HepG2 (cell line): ENCODE results near the gene PRDX2. TPM values are rescaled to one million over a fixed set of nuclear protein-coding genes. Genes with fewer than 3 reads are reported as not detected.

Source experiments
- CEBPB ChIP-seq: IDR thresholded peaks from 2 replicates; pipeline ENCODE4 v1.6.1; 2011; ENCODE audit warnings: low read depth, low read length, improper control_type of control experiment, borderline replicate concordance
- EP300 ChIP-seq, 3 experiments: sonication (generic) in 1 of 3; formaldehyde crosslinking in 1 of 3; IDR thresholded peaks; 2 replicates each; pipeline versions ENCODE4 v1.5.1 to v1.6.1; 2011 to 2020; ENCODE audit warnings: low read depth in 2 of 3, low read length in 2 of 3, borderline replicate concordance in 1 of 3, improper control_type of control experiment in 1 of 3, mild to moderate bottlenecking in 1 of 3, missing genetic modification reagents in 1 of 3, moderate library complexity in 1 of 3
- FOSL2 ChIP-seq: sonication (generic); formaldehyde crosslinking; IDR thresholded peaks from 2 replicates; pipeline ENCODE4 v1.4.0; 2020; ENCODE audit warnings: missing genetic modification reagents
- MBNL3 ChIP-seq: fragments of 250-450 bp; sonication (Bioruptor Pico); conservative IDR thresholded peaks from 2 replicates; pipeline ENCODE4 v1.8.0; 2022; ENCODE audit warnings: mild to moderate bottlenecking, inconsistent platforms
- NR2F6 ChIP-seq, 2 experiments: IDR thresholded peaks; 2 replicates each; pipeline ENCODE4 v1.6.1; 2016; ENCODE audit warnings: antibody characterized with exemption in 1 of 2, mild to moderate bottlenecking in 1 of 2
- PATZ1 ChIP-seq: sonication (generic); formaldehyde crosslinking; IDR thresholded peaks from 2 replicates; pipeline ENCODE4 v1.4.0; 2020; ENCODE audit warnings: missing genetic modification reagents
- POLR2AphosphoS5 ChIP-seq: IDR thresholded peaks from 2 replicates; pipeline ENCODE4 v1.6.1; 2012; ENCODE audit warnings: low read depth, low read length
- SAP130 ChIP-seq: IDR thresholded peaks from 2 replicates; pipeline ENCODE4 v1.6.1; 2016; ENCODE audit warnings: low read depth
- XRCC5 ChIP-seq: fragments of 200-400 bp; formaldehyde crosslinking; optimal IDR thresholded peaks from 2 replicates; pipeline ENCODE3; 2017; ENCODE audit warnings: mild to moderate bottlenecking, low read length
- ZBTB42 ChIP-seq: sonication (generic); formaldehyde crosslinking; IDR thresholded peaks from 2 replicates; pipeline ENCODE4 v1.5.0; 2020; ENCODE audit warnings: mild to moderate bottlenecking, missing genetic modification reagents
- ZBTB7B ChIP-seq: sonication (generic); formaldehyde crosslinking; IDR thresholded peaks from 2 replicates; pipeline ENCODE4 v1.4.0; 2020; ENCODE audit warnings: missing genetic modification reagents
- ZFP41 ChIP-seq: sonication (generic); formaldehyde crosslinking; IDR thresholded peaks from 2 replicates; pipeline ENCODE4 v1.4.0; 2020; ENCODE audit warnings: mild to moderate bottlenecking, missing genetic modification reagents, borderline replicate concordance
- ZNF224 ChIP-seq: sonication (generic); formaldehyde crosslinking; IDR thresholded peaks from 2 replicates; pipeline ENCODE4 v1.5.0; 2020; ENCODE audit warnings: mild to moderate bottlenecking, missing genetic modification reagents
- ZNF30 ChIP-seq: sonication (generic); formaldehyde crosslinking; IDR thresholded peaks from 2 replicates; pipeline ENCODE4 v1.5.0; 2020; ENCODE audit warnings: mild to moderate bottlenecking, missing genetic modification reagents
- ZNF430 ChIP-seq: sonication (generic); formaldehyde crosslinking; IDR thresholded peaks from 2 replicates; pipeline ENCODE4 v1.9.0; 2021; ENCODE audit warnings: mild to moderate bottlenecking, missing genetic modification reagents
- ZNF598 ChIP-seq: sonication (generic); formaldehyde crosslinking; IDR thresholded peaks from 2 replicates; pipeline ENCODE4 v1.5.1; 2020; ENCODE audit warnings: mild to moderate bottlenecking, missing genetic modification reagents, borderline replicate concordance
- ZXDC ChIP-seq: sonication (generic); formaldehyde crosslinking; IDR thresholded peaks from 2 replicates; pipeline ENCODE4 v1.5.0; 2020; ENCODE audit warnings: mild to moderate bottlenecking, missing genetic modification reagents
- polyA plus RNA-seq, 8 experiments: library from polyadenylated mRNA; depleted of rRNA in 3 of 8; stranded (reverse) in 7 of 8; unstranded in 1 of 8; fragments of >200 nt; fragmentation: Illumina TruSeq in 4 of 8; extraction: Trizol in 4 of 8; gene quantifications; 2 replicates each; pipeline versions ENCODE4 v1.2.1 to v1.2.3, GENCODE V29; 2011 to 2016; ENCODE audit warnings: low read depth in 4 of 8, missing spikeins in 1 of 8, mixed read lengths in 1 of 8; ENCODE audit not compliant: insufficient read depth in 1 of 8
- total RNA-seq, 5 experiments: library from RNA; depleted of rRNA; stranded (reverse); fragments of >200 nt; fragmentation: Illumina TruSeq; extraction: Trizol; gene quantifications; 2 replicates each; pipeline ENCODE4 v1.2.3, GENCODE V29; 2016; ENCODE audit warnings: low read depth in 1 of 5
- TF ChIP-seq, protein P1 (sequence below): sonication (generic); IDR thresholded peaks from 2 replicates; pipeline ENCODE4 v1.6.1; 2016; ENCODE audit warnings: low read depth, borderline replicate concordance

The PRDX2 gene
- total and polyA plus RNA-seq, 2 of the 13 experiments (the other 11 are each of a cell fraction or from before 2014, with no cell fraction given) = 218 to 381 TPM

DNA sequence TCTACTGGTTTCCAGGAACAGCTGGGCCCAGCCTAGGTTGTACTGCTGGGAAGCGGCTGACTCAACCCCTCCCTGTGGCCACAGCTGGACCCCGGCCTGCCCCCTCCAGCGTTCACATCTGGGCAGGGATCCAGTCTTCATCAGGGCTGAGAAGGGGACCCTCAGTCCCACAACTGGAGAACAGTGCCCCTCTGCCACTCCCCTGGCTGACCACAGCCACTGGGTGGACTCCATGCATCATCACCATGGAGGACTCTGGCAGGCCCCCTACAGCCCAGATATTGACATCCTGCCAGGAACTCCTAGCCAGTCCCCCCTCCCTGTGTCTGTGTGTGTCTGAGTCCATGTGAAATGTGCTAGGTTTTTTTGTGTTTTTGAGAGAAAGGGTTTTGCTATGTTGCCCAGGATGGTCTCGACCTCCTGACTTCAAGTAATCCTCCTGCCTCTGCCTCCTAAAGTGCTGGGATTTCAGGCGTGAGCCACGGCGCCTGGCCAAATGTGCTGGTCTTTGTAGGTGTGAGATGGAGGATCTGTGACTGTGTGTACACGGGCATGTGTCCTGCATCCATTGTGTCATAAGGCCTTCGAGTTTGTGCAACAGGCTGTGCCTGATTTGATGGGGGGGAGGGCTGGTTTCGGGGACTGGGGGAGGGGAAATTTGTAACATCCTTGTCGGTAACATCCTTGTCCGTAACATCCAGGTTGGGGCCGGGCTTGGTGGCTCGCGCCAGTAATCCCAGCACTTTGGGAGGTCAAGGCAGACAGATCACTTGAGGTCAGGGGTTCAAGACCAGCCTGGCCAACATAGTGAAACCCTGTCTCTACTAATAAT lies 22.2 kb downstream of the PRDX2 start (continued):
- TF ChIP-seq SAP130 (CRISPR knock-in tag) = peak; percentile 28; the same call in 1 of the 2 replicates
- TF ChIP-seq, protein P1, sequence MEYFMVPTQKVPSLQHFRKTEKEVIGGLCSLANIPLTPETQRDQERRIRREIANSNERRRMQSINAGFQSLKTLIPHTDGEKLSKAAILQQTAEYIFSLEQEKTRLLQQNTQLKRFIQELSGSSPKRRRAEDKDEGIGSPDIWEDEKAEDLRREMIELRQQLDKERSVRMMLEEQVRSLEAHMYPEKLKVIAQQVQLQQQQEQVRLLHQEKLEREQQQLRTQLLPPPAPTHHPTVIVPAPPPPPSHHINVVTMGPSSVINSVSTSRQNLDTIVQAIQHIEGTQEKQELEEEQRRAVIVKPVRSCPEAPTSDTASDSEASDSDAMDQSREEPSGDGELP = peak; percentile 73; the same call in 1 of the 2 replicates
- 0 out of 2 replicates have a peak, but pooled peaks have one; percentile 28 for TF ChIP-seq ZNF598
- TF ChIP-seq XRCC5 = peak; percentile 52
- TF ChIP-seq CEBPB = peak; percentile 41; the same call in 1 of the 2 replicates
- TF ChIP-seq POLR2AphosphoS5 = no peak
- TF ChIP-seq ZBTB7B (CRISPR knock-in tag) = peak; percentile 51; the same call in 1 of the 2 replicates
- TF ChIP-seq ZNF430 = peak; percentile 64; the same call in 1 of the 2 replicates
- peak; percentile 71 for TF ChIP-seq PATZ1 (CRISPR knock-in tag)
- peak; percentile 97 for TF ChIP-seq ZBTB42 (CRISPR knock-in tag)
- TF ChIP-seq FOSL2 (CRISPR knock-in tag) = peak; percentile 46; the same call in 1 of the 2 replicates
- TF ChIP-seq ZNF30 = no peak
- 0 out of 2 replicates have a peak, but pooled peaks have one; percentile 23 for TF ChIP-seq ZXDC (CRISPR knock-in tag)
- TF ChIP-seq NR2F6 (IDR thresholded peaks at IDR 0.05) = no peak
- TF ChIP-seq NR2F6 (CRISPR knock-in tag; IDR thresholded peaks at IDR 0.05) = no peak
- 0 out of 2 replicates have a peak, but pooled peaks have one; percentile 23 for TF ChIP-seq ZFP41
- TF ChIP-seq ZNF224 (CRISPR knock-in tag) = 0 out of 2 replicates have a peak, but pooled peaks have one; percentile 46
- TF ChIP-seq EP300 (IDR thresholded peaks at IDR 0.05; ENCODE audit: low read depth in 2 of 2, low read length in 2 of 2) = no peak
- TF ChIP-seq EP300 (CRISPR knock-in tag; IDR thresholded peaks at IDR 0.05; ENCODE audit: borderline replicate concordance) = 0 out of 2 replicates have a peak, but pooled peaks have one; percentile 22
- TF ChIP-seq MBNL3 (CRISPR knock-in tag) = no peak
- TF ChIP-seq, all 625 proteins: peak for 34
